ENCODE measurements around the gene RPS26.
A peak's percentile ranks its signal among the peaks of the same experiment; 100 is the strongest.
"Not testable (repeated sequence)": the region's sequence is repeated elsewhere in the genome, so short reads cannot be mapped to it uniquely, and the experiment has no call there.

The RPS26 gene

DNA sequence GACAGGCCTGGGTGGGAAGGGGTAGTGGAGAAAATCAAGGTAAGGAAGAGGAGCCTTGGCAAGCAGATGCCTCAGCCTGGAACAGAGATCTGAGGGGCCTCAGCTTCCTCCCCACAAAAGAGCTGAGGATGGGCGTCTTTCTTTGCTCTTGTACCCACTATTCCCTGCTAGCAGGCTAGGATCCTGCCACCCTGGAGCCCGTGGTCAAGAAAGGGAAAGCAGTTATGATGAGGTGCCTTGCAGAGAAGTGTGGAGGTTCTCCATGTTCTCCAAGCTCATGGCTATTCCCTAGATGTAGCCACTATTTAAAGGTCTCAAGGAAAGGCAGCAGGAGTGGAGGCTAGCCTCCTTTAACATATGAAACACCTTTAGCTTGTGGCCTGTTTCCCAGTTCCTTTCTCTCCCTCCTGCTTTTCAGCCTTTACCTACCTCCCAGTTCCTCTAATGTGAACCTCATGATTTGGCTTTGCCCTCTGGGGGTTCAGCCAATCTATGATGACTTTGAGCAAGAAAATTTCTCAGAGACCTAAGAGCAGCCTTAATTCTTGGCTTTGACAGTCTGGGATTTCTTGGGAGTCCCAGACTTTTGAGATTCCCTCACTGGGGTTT is 19.7 kb upstream of the RPS26 start:
- DNase-seq = peak in 1 of 2 experiments; percentile 36

- no peak for DNase-seq
Measured at GRCh38 chr12:56028511-56029165, 13.1 kb upstream of the RPS26 start.

DNA sequence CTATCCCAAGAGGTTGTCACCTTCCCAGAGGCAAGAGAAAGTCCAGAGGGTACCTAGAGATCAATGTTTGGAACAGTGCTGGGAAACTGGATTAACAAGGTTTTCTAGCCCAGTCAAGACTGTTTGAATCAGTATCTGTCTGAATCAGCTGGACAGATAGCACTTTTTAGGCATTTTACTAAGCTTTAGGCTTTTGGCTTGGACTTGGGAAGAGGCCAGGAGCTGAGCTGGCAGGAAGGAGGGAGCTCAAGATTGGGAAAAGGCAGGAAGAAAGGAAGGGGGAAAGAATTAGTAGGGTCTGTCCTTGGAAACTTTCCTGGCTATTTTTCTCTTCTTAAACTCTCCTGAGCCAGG is 12.6 kb upstream of the RPS26 start:
- no peak for DNase-seq

DNA sequence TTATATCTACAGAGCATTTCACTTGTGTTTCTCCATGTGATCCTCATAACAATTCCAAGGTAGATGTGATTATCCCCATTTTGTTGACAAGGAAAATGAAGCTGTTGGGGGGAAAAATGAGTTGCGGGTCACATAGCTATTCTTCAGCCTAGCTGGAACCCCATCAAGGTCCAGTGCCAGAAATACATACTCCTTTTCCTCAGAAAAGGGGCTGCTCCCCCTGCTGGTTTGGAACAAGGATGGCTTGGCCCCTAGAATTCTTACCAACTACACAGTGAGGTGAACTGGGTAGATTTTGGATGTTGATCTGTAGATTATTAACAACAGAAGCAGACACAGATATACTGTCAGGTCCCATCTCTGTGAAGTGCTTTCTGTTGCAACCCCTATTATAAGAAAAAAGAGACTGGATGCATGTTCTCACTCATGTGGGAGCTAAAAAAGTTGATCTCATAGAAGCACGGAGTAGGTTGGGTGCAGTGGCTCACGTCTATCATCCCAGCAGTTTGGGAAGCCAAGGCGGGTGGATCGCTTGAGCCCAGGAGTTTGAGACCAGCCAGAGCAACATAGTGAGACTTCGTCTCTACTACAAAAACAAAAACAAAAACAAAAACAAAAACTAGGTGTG is 11.9 kb upstream of the RPS26 start:
- DNase-seq = peak; percentile 23 to 69

GRCh38 chr12:56031987-56032386 is 9.7 kb upstream of the RPS26 start:
- no peak for DNase-seq

GRCh38 chr12:56034586-56035332 is 7.0 kb upstream of the RPS26 start:
- no peak for DNase-seq

DNA sequence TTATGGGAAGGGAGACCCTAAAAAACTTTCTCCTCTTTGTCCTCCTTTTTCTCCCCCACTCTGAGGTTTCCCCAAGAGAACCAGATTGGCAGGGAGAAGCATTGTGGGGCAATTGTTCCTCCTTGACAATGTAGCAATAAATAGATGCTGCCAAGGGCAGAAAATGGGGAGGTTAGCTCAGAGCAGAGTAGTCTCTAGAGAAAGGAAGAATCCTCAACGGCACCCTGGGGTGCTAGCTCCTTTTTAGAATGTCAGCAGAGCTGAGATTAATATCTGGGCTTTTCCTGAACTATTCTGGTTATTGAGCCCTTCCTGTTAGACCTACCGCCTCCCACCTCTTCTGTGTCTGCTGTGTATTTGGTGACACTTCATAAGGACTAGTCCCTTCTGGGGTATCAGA is 4.6 kb upstream of the RPS26 start:
- DNase-seq = no peak

GRCh38 chr12:56038022-56038655 is 3.6 kb upstream of the RPS26 start:
- DNase-seq = no peak

GRCh38 chr12:56040151-56040550 is 1.6 kb upstream of the RPS26 start:
- DNase-seq = no peak

DNA sequence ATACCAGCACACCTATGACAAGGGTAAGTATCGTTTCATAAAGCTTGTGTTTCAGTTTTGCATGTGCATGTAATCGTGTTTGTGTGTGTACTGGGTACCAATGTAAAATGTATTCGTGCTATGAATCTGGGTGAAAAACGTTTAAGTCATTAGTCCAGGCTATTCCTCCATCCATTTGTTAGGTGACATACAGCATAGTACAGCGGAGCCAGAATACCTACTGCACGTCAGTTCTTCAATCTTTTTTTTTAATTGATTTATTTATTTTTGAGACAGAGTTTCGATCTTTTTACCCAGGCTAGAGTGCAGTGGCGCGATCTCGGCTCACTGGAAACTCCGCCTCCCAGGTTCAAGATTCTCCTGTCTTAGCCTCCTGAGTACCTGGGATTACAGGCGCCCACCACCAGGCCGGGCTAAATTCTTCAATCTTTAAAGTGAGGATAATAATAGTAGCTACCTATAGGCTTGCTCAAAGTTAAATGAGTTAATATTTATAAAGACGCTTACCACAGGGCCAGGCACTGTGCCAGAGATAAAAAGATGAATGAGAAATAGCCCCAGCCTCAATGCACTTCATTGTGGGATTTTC is 661 bp upstream of the RPS26 start:
- DNase-seq = peak in 1 of 2 experiments; percentile 50

GRCh38 chr12:56042430-56042813 is 704 bp downstream of the RPS26 start:
- DNase-seq = not testable (repeated sequence)

- no peak for DNase-seq
Measured at GRCh38 chr12:56042843-56043242, 1.1 kb downstream of the RPS26 start.

DNA sequence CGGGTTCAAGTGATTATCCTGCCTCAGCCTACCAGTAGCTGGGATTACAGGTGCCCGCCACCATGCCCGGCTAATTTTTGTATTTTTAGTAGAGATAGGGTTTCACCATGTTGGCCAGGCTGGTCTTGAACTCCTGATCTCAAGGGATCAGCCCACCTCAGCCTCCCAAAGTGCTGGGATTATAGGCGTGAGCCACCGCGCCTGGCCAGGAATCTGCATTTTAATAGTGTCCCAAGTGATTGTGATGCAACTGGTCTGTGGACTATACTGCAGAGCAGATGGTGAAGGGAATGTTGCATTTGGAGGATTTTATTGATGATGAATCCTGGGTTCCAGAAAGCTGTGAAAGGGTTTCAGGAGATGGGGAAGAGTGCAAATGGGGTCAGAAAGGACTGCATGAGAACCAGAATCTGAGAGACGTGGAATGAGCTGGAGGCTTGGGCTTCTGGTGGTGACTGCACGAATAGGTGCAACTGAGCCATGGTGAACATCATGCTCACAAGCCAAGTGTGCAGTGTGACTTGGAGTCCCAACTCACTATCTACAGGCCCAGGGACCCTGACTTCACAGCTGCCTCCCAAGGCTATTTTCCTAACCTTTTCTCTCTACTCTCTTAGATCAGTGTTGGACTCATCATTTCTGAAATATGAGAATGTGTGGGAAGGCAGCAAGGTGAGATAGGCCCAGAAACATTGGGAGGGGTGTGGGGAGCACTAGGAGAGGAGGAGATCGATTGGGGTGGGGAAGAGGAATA is 4.5 kb downstream of the RPS26 start:
- no peak for DNase-seq

DNA sequence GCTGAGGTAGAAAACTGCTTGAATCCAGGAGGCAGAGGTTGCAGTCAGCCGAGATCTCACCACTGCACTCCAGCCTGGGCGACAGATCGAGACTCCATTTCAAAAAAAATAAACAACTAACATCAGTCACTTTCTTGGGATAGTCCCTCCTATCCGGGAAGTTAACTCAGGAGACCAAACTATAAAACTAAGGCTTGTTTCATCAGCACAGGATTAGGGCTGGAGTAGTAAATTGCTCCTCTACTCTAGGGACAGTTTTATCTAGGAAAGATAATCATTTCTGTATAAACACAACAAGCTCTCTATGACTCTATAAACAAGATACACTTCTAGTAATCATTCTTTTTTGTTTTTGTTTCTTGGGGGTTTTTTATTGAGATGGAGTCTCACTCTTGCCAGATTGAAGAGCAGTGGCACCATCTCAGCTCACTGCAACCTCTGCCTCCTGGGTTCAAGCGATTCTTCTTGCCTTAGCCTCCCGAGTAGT is 11.7 kb downstream of the RPS26 start:
- no peak for DNase-seq

DNA sequence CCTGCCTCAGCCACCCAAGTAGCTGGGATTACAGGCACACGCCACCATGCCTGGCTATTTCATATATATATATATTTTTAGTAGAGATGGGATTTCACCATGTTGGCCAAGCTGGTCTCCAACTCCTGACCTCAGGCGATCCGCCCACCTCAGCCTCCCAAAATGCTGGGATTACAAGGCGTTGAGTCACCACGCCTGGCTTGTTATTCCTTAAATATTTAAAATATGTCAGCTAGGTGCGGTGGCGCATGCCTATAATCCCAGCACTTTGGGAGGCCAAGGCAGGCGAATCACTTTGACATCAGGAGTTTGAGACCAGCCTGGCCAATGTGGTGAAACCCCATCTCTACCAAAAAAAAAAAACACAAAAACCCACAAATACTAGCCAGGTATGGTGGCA is 18.2 kb downstream of the RPS26 start:
- not testable (repeated sequence) for DNase-seq

- no peak for DNase-seq
Measured at GRCh38 chr12:56061982-56062381, 20.3 kb downstream of the RPS26 start.

GRCh38 chr12:56062996-56063395 is 21.3 kb downstream of the RPS26 start:
- no peak for DNase-seq

DNA sequence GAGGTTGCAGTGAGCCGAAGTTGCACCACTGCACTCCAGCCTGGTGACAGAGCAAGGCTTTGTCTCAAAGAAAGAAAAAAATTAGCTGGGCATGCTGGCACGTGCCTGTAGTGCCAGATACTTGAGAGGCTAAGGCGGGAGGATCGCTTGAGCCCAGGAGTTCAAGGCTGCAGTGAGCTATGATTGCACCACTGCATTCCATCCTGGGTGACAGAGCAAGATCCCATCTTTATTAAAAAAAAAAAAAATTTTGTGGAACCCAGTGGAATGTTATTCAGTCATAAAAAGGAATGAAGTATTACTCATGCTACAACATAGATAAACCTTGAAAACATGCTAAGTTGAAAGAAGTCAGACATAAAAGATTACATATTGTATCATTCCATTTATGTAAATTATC is 29.9 kb downstream of the RPS26 start:
- no peak for DNase-seq

GRCh38 chr12:56074396-56074795 is 32.7 kb downstream of the RPS26 start:
- DNase-seq = no peak

DNA sequence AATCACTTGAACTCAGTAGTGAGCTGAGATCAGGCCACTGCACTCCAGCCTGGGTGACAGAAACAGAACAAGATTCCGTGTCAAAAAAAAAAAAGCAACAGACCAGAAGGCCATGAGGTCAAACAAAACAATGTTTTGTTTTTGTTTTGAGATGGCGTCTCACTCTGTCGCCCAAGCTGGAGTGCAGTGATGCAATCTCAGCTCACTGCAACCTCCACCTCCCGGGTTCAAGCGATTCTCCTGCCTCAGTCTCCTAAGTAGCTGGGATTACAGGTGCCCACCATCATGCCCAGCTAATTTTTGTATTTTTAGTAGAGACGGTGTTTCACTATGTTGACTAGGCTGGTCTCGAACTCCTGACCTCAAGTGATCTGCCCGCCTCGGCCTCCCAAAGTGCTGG is 36.2 kb downstream of the RPS26 start:
- not testable (repeated sequence) for DNase-seq

DNA sequence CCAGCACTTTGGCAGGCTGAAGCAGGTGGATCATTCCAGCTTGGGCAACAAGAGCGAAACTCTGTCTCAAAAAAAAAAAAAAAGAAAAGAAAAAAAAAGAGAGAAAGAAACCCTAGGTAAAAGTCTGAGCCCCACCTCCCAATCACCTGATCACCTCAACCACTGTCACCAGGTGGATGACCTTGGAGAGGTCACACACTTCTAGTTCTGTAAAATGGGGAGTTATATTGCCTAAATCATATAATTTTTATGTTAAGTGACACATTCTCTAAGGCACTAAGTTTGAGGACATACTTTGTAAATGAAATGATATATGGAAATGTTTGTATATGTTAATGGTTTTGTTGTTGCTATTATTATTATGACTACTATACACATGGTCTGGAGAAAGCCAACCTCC is 36.7 kb downstream of the RPS26 start:
- no peak for DNase-seq
